Ishikawa (cell line): Measurements from ENCODE around the gene GUCY1A1.

ENCODE experiments used
- CEBPB ChIP-seq: IDR thresholded peaks from 2 replicates; pipeline ENCODE4 v1.6.1; 2012
- CREB1 ChIP-seq: IDR thresholded peaks from 2 replicates; pipeline ENCODE4 v1.6.1; 2012; ENCODE audit warnings: low read depth
- EP300 ChIP-seq: IDR thresholded peaks from 2 replicates; pipeline ENCODE4 v1.6.1; 2012; ENCODE audit warnings: borderline replicate concordance
- FOXM1 ChIP-seq: IDR thresholded peaks from 2 replicates; pipeline ENCODE4 v1.6.1; 2012; ENCODE audit warnings: low read depth, borderline replicate concordance
- NFIC ChIP-seq: IDR thresholded peaks from 2 replicates; pipeline ENCODE4 v1.6.1; 2012
- RAD21 ChIP-seq: IDR thresholded peaks from 2 replicates; pipeline ENCODE4 v1.6.1; 2012; ENCODE audit warnings: low read depth
- REST ChIP-seq: IDR thresholded peaks from 2 replicates; pipeline ENCODE4 v1.6.1; 2012; ENCODE audit warnings: low read depth, mild to moderate bottlenecking
- TAF1 ChIP-seq: IDR thresholded peaks from 2 replicates; pipeline ENCODE4 v1.6.1; 2012; ENCODE audit warnings: low read depth, mild to moderate bottlenecking
- TEAD4 ChIP-seq: IDR thresholded peaks from 2 replicates; pipeline ENCODE4 v1.6.1; 2012
- YY1 ChIP-seq: IDR thresholded peaks from 2 replicates; pipeline ENCODE4 v1.6.1; 2012; ENCODE audit warnings: low read depth
- TF ChIP-seq, protein P1 (sequence below): IDR thresholded peaks from 2 replicates; pipeline ENCODE4 v1.6.1; 2012
- TF ChIP-seq, protein P2 (sequence below): IDR thresholded peaks from 2 replicates; pipeline ENCODE4 v1.6.1; 2012

- TF ChIP-seq REST = no peak
- TF ChIP-seq, protein P1, sequence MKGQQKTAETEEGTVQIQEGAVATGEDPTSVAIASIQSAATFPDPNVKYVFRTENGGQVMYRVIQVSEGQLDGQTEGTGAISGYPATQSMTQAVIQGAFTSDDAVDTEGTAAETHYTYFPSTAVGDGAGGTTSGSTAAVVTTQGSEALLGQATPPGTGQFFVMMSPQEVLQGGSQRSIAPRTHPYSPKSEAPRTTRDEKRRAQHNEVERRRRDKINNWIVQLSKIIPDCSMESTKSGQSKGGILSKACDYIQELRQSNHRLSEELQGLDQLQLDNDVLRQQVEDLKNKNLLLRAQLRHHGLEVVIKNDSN = no peak
- no peak for TF ChIP-seq NFIC
- no peak for TF ChIP-seq TAF1
- no peak for TF ChIP-seq YY1
- no peak for TF ChIP-seq CEBPB
- TF ChIP-seq TEAD4 = no peak
- TF ChIP-seq, protein P2, sequence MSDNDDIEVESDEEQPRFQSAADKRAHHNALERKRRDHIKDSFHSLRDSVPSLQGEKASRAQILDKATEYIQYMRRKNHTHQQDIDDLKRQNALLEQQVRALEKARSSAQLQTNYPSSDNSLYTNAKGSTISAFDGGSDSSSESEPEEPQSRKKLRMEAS = no peak
- no peak for TF ChIP-seq FOXM1
- no peak for TF ChIP-seq RAD21
- TF ChIP-seq CREB1 = no peak
- no peak for TF ChIP-seq EP300
These were observed 25.9 kb upstream of the GUCY1A1 start for GRCh38 chr4:155640751-155641150.
